HG03558 (cell line): Measurements from ENCODE around the gene ASTN2.
"Not testable (repeated sequence)": the region's sequence is repeated elsewhere in the genome, so short reads cannot be mapped to it uniquely, and the experiment has no call there.

Experiments
- ATAC-seq: cut with Tn5 transposase; IDR thresholded peaks from one replicate; pipeline ENCODE4 v1.9.1; 2021; ENCODE audit warnings: moderate number of reproducible peaks; ENCODE audit not compliant: unreplicated experiment; ENCODE audit errors: extremely low read depth

ASTN2 gene

DNA sequence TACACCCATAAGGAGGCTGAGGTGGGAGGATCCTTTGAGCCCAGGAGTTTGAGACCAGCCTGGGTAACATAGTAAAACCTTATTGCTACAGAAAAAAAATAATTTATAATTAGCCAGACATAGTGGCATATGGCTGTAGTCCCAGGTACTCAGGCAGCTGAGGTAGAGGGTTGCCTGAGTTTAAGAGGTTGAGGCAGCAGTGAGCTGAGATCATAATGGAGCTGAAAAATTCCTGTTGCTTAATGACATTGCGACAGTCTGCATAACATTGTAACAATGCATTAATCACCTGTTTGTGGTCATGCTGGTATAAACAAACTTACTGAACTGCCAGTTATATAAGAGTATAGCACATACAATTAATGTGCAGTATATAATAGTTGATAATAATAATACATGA, 513.6 kb downstream of the ASTN2 start:
- no peak for ATAC-seq

- ATAC-seq = no peak
Observed at GRCh38 chr9:116900543-116900942, 514.3 kb downstream of the ASTN2 start.

- no peak for ATAC-seq
Observed at GRCh38 chr9:116900007-116900367, 514.9 kb downstream of the ASTN2 start.

DNA sequence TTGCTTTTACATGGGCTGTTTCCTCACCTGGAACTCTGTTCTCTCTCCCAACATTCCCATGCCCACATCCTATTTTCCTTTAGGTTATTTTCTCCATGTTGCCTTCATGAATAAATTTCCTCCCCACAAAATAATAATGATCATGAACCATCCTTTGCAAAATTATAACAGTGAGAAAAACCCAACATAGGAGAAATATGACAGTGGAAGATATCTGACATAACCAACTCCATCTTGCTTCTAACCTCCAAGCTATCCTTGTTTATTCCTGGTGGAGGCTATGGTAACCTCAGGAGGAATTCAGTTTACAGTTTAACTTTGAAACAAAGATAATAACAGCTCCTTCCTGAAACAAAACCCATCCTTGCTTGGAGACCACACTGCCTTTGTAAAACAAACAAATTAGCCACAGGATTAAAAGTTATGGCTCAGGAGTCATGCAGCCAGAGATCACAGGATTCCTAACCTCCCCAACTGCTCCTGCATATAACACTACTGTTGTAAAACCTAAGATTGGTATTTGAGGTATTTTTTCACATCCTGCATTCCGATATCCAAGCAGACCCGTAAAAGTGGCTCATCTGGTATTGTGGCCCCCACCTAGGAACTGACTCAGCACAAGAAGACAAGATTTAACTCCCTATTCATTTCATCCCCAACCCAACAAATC, 515.4 kb downstream of the ASTN2 start:
- no peak for ATAC-seq

- ATAC-seq = not testable (repeated sequence)
Observed at GRCh38 chr9:116898131-116898530, 516.7 kb downstream of the ASTN2 start.

GRCh38 chr9:116897201-116897600, 517.7 kb downstream of the ASTN2 start:
- no peak for ATAC-seq

GRCh38 chr9:116895961-116896360, 518.9 kb downstream of the ASTN2 start:
- no peak for ATAC-seq

GRCh38 chr9:116891424-116891823, 523.4 kb downstream of the ASTN2 start:
- ATAC-seq = no peak

DNA sequence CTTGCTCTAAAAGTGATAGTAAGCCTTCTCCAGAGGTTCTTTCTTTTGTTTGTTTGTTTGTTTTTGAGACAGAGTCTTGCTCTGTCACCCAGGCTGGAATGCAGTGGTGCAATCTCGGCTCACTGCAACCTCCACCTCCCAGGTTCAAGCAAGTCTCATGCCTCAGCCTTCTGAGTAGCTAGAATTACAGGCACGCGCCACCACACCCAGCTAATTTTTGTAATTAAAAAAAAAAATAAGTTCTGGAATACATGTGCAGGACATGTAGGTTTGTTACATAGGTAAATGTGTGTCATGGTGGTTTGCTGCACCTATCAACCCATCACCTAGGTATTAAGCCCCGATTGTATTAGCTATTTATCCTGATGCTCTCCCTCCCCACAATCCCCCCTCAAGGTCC, 526.4 kb downstream of the ASTN2 start:
- ATAC-seq = not testable (repeated sequence)

DNA sequence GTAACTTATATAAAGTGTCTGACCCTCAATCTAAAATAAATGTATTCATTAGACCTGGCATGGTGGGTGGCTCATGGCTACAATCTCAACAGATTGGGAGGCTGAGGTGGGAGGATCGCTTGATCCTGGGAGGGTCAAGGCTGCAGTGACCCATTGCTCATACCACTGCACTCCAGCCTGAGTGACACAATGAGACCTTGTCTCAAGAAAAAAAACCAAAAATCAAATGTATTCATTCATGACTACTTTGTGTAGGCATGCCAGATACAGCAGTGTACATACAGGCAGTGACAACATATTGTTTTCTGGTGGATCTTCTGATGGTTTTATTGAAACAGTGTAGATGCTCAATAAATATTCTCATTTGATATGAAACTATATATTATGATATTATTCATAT, 526.8 kb downstream of the ASTN2 start:
- no peak for ATAC-seq

DNA sequence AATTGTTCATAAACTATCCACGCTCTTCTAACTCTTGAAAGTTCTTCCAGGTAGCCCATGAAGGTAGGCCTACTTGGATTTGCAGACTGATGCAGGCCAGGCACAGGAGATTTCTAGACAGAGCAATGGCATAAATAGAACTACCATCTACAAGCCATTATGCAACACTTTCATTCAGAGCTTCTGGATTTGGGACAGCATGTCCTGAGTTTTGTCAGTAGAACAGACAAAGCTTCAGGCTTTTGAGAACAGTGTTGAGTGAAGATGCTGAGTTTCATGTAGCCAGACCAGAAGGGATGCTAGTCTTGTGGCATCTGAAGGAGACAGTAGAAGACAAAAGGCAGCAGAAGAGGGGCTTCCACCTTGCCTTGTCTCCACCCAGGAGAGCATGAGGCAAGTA, 531.2 kb downstream of the ASTN2 start:
- ATAC-seq = no peak

DNA sequence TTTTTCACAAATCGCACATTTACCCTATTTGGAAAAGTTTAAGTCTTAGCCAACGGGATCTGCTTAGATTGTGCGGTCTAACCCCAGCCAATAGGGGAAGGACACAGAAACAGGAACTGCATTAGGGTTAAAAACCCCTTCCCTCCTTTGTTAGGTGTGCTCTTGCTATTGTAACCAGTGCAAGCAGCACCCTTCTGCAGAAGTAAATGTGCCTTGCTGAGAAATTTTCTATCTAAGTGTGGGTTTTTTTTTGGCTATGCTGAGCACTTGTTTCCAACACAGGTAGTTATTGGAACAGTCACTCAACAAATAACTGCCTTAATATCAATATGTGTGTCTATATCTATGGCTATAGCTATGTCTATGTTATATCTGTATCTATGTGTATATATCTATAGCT, 537.8 kb downstream of the ASTN2 start:
- no peak for ATAC-seq

DNA sequence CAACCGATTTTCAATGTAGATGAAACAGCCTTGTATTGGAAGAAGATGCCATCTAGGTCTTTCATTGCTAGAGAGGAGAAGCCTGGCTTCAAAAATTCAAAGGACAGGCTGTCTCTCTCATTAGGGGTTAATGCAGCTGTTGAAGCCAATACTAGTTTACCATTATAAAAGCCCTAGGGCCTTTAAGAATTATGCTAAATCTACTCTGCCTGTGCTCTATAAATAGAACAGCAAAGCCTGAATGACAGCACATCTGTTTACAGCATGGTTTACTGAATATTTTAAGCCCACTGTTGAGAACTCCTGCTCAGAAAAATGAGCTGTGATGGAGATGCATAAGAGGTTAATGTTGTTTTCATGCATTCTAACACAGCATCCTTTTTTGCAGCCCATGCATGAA, 539.3 kb downstream of the ASTN2 start:
- no peak for ATAC-seq

DNA sequence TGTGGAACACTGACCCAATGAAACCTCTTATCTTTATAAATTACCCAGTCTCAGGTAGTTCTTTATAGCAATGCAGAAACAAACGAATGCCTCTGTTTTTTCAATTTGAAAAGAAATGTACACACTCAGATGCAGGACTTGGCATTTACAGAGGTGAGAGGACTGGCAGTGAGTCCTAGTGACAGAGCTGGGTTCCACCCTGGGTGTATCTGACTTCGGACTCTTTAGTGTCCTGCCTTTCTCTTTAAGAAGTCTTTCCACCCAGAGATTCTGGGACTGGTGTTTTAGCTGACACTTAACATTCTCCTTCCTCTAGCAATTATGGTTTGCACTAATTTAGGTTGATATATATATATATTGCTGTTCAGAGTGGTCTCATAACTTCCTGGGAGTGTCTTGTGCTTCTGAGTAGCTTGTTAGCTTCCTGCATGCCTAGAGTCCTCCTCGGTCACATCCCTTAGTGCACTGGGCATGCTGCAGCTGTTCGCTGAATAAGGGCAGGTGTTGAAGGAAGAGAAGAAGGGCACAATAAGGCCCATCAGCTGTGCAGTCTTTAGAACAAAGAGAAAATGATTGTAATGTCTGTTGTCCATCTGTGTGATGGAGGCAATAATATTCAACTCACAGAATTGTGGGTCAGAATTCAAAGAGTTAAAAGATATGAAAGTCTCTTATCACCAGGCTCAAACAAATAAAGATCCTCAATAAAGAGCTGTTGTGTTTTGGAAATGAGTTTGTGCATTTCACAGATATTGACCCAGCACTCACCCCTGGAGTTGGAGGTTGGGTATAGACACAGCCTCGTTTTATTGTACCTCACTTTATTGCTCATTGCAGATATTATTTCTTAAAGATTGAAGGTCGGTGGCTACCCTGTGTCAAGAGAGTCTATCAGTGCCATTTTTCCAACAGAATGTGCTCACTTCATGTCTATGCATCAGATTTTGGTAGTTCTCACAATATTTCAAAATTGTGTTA, 540.6 kb downstream of the ASTN2 start:
- ATAC-seq = no peak

- no peak for ATAC-seq
Observed at GRCh38 chr9:116873491-116873890, 541.4 kb downstream of the ASTN2 start.

- no peak for ATAC-seq
Observed at GRCh38 chr9:116870566-116870965, 544.3 kb downstream of the ASTN2 start.

DNA sequence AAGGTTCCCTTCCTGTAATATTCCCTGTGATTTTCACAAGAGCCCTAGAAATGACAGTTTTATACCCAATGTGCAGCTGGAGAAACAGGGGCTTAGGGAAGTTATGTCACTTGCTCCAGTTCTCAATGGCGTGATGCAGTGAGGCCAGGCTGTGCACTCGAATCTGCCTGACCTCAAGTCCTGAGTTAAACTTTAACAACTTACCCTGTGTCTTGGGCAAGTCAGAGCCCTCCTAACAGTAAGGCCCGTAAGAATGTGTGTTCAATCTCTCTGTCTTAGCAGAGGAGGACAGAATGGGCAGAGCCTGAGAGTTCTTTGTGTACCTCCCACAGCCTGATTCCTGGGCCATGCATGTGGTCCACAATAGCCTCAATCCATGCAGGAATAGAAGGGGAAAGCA, 546.7 kb downstream of the ASTN2 start:
- no peak for ATAC-seq

DNA sequence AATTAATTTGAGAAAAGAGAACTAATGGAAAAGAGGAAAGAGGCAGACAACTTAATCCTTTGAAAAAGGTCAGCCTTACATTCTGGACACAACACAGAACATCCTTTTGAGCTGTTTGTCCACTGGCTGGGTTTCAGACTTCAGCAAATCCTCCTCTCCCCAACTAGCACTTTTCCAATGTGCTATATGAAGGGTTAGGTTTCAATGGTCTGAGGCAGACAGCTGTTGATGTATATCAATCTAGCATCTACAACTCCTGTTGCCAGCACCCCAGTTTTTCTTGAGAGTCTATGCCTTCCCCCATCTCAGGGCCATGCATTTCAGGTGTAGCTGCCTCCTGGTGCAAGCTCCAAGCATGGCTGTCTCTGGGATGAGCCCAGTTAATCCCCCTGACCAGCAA, 553.5 kb downstream of the ASTN2 start:
- no peak for ATAC-seq

GRCh38 chr9:116860509-116861120, 554.2 kb downstream of the ASTN2 start:
- ATAC-seq = no peak

DNA sequence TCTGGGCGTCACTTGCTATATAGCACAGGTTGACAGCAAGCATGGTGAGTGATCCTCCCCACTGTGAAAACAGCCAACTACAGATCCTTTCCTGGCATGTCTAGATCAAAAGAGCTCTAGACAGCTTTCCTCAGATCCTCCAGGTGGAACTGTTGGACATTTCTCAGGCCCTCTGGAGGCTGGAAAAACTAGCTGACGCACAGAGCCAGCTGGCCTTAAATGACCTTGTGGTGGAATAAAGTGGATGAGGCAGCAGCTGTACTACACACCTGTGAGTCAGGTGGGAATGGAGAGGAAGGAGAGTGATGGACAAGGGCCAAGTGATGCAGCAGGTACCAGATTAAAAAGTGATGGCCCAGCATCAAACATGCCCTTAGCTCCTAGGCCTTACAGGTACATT, 555.1 kb downstream of the ASTN2 start:
- ATAC-seq = no peak

DNA sequence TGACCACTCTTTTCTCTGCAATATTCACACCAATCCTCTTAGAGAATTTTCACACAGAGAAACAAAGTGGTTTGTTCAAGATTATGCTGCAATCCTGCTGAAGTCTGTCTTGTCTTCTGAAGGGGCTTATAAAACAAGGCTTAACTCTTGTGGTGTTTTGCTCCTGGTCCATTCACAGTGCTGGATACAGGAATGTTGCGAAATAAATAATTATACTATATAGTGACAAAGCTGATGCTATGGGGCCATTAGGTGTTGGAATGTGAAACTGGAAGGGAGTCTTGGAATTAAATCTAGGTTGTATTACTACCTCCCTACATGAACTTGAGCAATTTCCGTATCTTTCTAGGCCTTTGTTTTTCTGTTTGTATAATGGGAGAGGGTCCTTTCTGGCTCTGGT, 557.5 kb downstream of the ASTN2 start:
- ATAC-seq = no peak
